ENCODE measurements around the gene AP1B1.

Gene AP1B1

GRCh38 chr22:29291215-29291614, 97.2 kb downstream of the AP1B1 start:
- DNase-seq: no peak

GRCh38 chr22:29290061-29290460, 98.3 kb downstream of the AP1B1 start:
- DNase-seq: no peak

GRCh38 chr22:29288837-29289236, 99.5 kb downstream of the AP1B1 start:
- DNase-seq: no peak

GRCh38 chr22:29284196-29284595, 104.2 kb downstream of the AP1B1 start:
- no peak for DNase-seq

- no peak for DNase-seq
Observed at GRCh38 chr22:29277927-29278326, 110.4 kb downstream of the AP1B1 start.

All from SW 1271 (cell line).